ENCODE measurements around the gene AIRE. TPM values are rescaled to one million over a fixed set of nuclear protein-coding genes. Genes with fewer than 3 reads are reported as not detected.

Gene AIRE
- total RNA-seq, 1 experiment from 2014 or later: 0.17 TPM

GRCh38 chr21:44324106-44324853 lies 38.6 kb downstream of the AIRE start:
- H3K27ac Mint-ChIP-seq: no peak overlapping the region

More at GRCh38 chr21:44324106-44324853, 38.6 kb downstream of the AIRE start:
- H3K9me3 ChIP-seq (ENCODE audit: control insufficient read depth, low read depth, low read length): no peaks in the 10 kb centered on the region
- TF ChIP-seq CTCF (conservative IDR thresholded peaks at IDR 0.05): no peak
- no peaks in the 10 kb centered on the region for H3K4me1 Mint-ChIP-seq
- H3K27ac ChIP-seq (ENCODE audit: insufficient read length, low read depth, low read length): no peak overlapping the region
- no peak overlapping the region for H3K9ac ChIP-seq (ENCODE audit: extremely low read depth, insufficient read length, low read length)
- no peak overlapping the region for H2BK120ac ChIP-seq (ENCODE audit: low read depth, low read length, poor library complexity, severe bottlenecking)
- no peak overlapping the region for H2BK20ac ChIP-seq (ENCODE audit: low read depth, low read length, poor library complexity, severe bottlenecking)
- H3K14ac ChIP-seq (ENCODE audit: insufficient read depth, low read length): no peak overlapping the region
- H2BK5ac ChIP-seq (ENCODE audit: insufficient read length, low read length): no peak overlapping the region
- H3K36me3 Mint-ChIP-seq (ENCODE audit: insufficient read depth in 1 of 3, low read depth in 3 of 3): peaks cover 0 to 12% (median 10%) of the 10 kb centered on the region in 3 experiments; a peak in 5 of 7 replicates
- no peak overlapping the region for H4K5ac ChIP-seq (ENCODE audit: insufficient read length, low read depth, low read length)
- no peaks in the 10 kb centered on the region for H3K79me1 ChIP-seq (ENCODE audit: insufficient read depth, low read depth, low read length, poor library complexity, severe bottlenecking)
- H3K9me3 Mint-ChIP-seq: no peaks in the 10 kb centered on the region
- H3K4me2 ChIP-seq (ENCODE audit: insufficient read depth, insufficient read length, low read length): no peak overlapping the region
- H2BK12ac ChIP-seq (ENCODE audit: insufficient read length, low read depth, low read length): no peak overlapping the region
- H4K91ac ChIP-seq (ENCODE audit: insufficient read length, low read depth, low read length): no peak overlapping the region
- H3K4me1 ChIP-seq (ENCODE audit: insufficient read depth, low read length): no peaks in the 10 kb centered on the region
- no peaks in the 10 kb centered on the region for H3K27me3 ChIP-seq (ENCODE audit: insufficient read depth, low read length)
- H2AK5ac ChIP-seq (ENCODE audit: insufficient read length, low read length): no peak overlapping the region
- no peak for DNase-seq
- no peak overlapping the region for H3K4ac ChIP-seq (ENCODE audit: low read depth, low read length)
- H2BK15ac ChIP-seq (ENCODE audit: low read depth, low read length): no peak overlapping the region
- H3K4me3 Mint-ChIP-seq: no peak overlapping the region; a peak in 1 of 5 replicates
- H3K18ac ChIP-seq (ENCODE audit: insufficient read length, low read depth, low read length): no peak overlapping the region
- no peaks in the 10 kb centered on the region for H3K79me2 ChIP-seq (ENCODE audit: insufficient read depth, low read length)
- no peak overlapping the region for H3K56ac ChIP-seq (ENCODE audit: insufficient read length, low read depth, low read length)
- H3K23ac ChIP-seq (ENCODE audit: insufficient read length, low read depth, low read length): no peak overlapping the region
- no peaks in the 10 kb centered on the region for H3K23me2 ChIP-seq (ENCODE audit: insufficient read length, low read depth, low read length, poor library complexity, severe bottlenecking)
- no peaks in the 10 kb centered on the region for H3K27me3 Mint-ChIP-seq (ENCODE audit: low read depth)
- H2AFZ ChIP-seq (ENCODE audit: low read length): no peak overlapping the region
- H4K8ac ChIP-seq (replicated peaks; ENCODE audit: insufficient read length, low read depth, low read length): no peak overlapping the region
- no CpG with 5 or more reads among the region's 37 CpGs for WGBS (ENCODE audit: extremely low coverage, insufficient read length, low lambda C conversion rate)
- H3T11ph ChIP-seq (ENCODE audit: low read length): no peak overlapping the region
- no peaks in the 10 kb centered on the region for H4K20me1 ChIP-seq (ENCODE audit: control insufficient read depth, insufficient read depth, insufficient read length)
